GM20431 (cell line): ENCODE measurements around the gene UBR3.
"Not testable (repeated sequence)": the region's sequence is repeated elsewhere in the genome, so short reads cannot be mapped to it uniquely, and the experiment has no call there.

Experiments used
- in situ Hi-C: fragments of 300-500 bp; cut with MseI, MboI; formaldehyde crosslinking; loops from one replicate; pipeline ENCODE4 v1.15.0; 2020; ENCODE audit warnings: low sequenced_read_pairs; ENCODE audit not compliant: unreplicated experiment

The UBR3 gene

GRCh38 chr2:169925968-169926367 is 98.7 kb downstream of the UBR3 start:
- in situ Hi-C loops = no loop called here

GRCh38 chr2:169928463-169928864 is 101.2 kb downstream of the UBR3 start:
- in situ Hi-C loops = no loop called here

GRCh38 chr2:169933124-169933711 is 106.0 kb downstream of the UBR3 start:
- in situ Hi-C loops = no loop called here

- in situ Hi-C loops = not testable (repeated sequence)
Observed at GRCh38 chr2:169936652-169937051, 109.4 kb downstream of the UBR3 start.

GRCh38 chr2:169945515-169945914 is 118.3 kb downstream of the UBR3 start:
- in situ Hi-C loops = no loop called here

- in situ Hi-C loops = no loop called here
Observed at GRCh38 chr2:169946092-169946491, 118.8 kb downstream of the UBR3 start.

- in situ Hi-C loops = no loop called here
Observed at GRCh38 chr2:169946546-169946945, 119.3 kb downstream of the UBR3 start.

- in situ Hi-C loops = no loop called here
Observed at GRCh38 chr2:169955940-169956339, 128.7 kb downstream of the UBR3 start.

- in situ Hi-C loops = not testable (repeated sequence)
Observed at GRCh38 chr2:169957219-169957618, 130.0 kb downstream of the UBR3 start.

GRCh38 chr2:169961911-169962310 is 134.7 kb downstream of the UBR3 start:
- in situ Hi-C loops = no loop called here

GRCh38 chr2:169963786-169964185 is 136.5 kb downstream of the UBR3 start:
- in situ Hi-C loops = no loop called here

GRCh38 chr2:169964740-169965139 is 137.5 kb downstream of the UBR3 start:
- in situ Hi-C loops = no loop called here

- in situ Hi-C loops = no loop called here
Observed at GRCh38 chr2:169965495-169965894, 138.2 kb downstream of the UBR3 start.

- in situ Hi-C loops = no loop called here
Observed at GRCh38 chr2:169966454-169966853, 139.2 kb downstream of the UBR3 start.

- in situ Hi-C loops = no loop called here
Observed at GRCh38 chr2:169968743-169969142, 141.5 kb downstream of the UBR3 start.

- in situ Hi-C loops = no loop called here
Observed at GRCh38 chr2:169975221-169975620, 148.0 kb downstream of the UBR3 start.

GRCh38 chr2:169976335-169976851 is 149.1 kb downstream of the UBR3 start:
- in situ Hi-C loops = no loop called here

- in situ Hi-C loops = no loop called here
Observed at GRCh38 chr2:169977530-169977929, 150.3 kb downstream of the UBR3 start.

GRCh38 chr2:169978402-169979017 is 151.3 kb downstream of the UBR3 start:
- in situ Hi-C loops = no loop called here

GRCh38 chr2:169979025-169979424 is 151.8 kb downstream of the UBR3 start:
- in situ Hi-C loops = no loop called here

- in situ Hi-C loops = no loop called here
Observed at GRCh38 chr2:169980001-169980400, 152.7 kb downstream of the UBR3 start.

- in situ Hi-C loops = no loop called here
Observed at GRCh38 chr2:169980643-169981042, 153.4 kb downstream of the UBR3 start.
